HepG2 (cell line): Measurements from ENCODE around the gene NOP14. TPM values are rescaled to one million over a fixed set of nuclear protein-coding genes. Genes with fewer than 3 reads are reported as not detected.

Experiments used
- HNRNPK ChIP-seq: fragments of 200-400 bp; formaldehyde crosslinking; IDR thresholded peaks from 2 replicates; pipeline ENCODE4 v1.6.1; 2018; ENCODE audit warnings: low read length, low read depth, moderate library complexity, mild to moderate bottlenecking; ENCODE audit not compliant: poor library complexity, severe bottlenecking
- MED8 ChIP-seq: sonication (generic); formaldehyde crosslinking; IDR thresholded peaks from 2 replicates; pipeline ENCODE4 v1.8.1; 2023; ENCODE audit warnings: mild to moderate bottlenecking, missing genetic modification reagents; ENCODE audit not compliant: insufficient replicate concordance
- SMARCC2 ChIP-seq: fragments of 450-650 bp; IDR thresholded peaks from 2 replicates; pipeline ENCODE4 v1.6.1; 2017; ENCODE audit warnings: antibody characterized with exemption, mild to moderate bottlenecking
- SMYD3 ChIP-seq: sonication (generic); formaldehyde crosslinking; IDR thresholded peaks from 2 replicates; pipeline ENCODE4 v1.8.1; 2023; ENCODE audit warnings: mild to moderate bottlenecking, missing genetic modification reagents
- YY1 ChIP-seq: IDR thresholded peaks from 2 replicates; pipeline ENCODE4 v1.6.1; 2011; ENCODE audit warnings: low read length, low read depth, moderate library complexity, mild to moderate bottlenecking; ENCODE audit not compliant: insufficient read depth, insufficient replicate concordance
- ZC3H4 ChIP-seq: sonication (generic); formaldehyde crosslinking; IDR thresholded peaks from 2 replicates; pipeline ENCODE4 v1.4.0; 2020; ENCODE audit warnings: missing genetic modification reagents, borderline replicate concordance
- ZFP1 ChIP-seq: IDR thresholded peaks from 2 replicates; pipeline ENCODE4 v1.6.1; 2016
- ZFP36L1 ChIP-seq: sonication (generic); formaldehyde crosslinking; IDR thresholded peaks from 2 replicates; pipeline ENCODE4 v1.8.0; 2022; ENCODE audit warnings: mild to moderate bottlenecking, missing genetic modification reagents, moderate library complexity
- ZNF205 ChIP-seq: IDR thresholded peaks from 2 replicates; pipeline ENCODE4 v1.6.1; 2018; ENCODE audit warnings: missing biosample characterization, missing genetic modification reagents
- ZNF510 ChIP-seq: sonication (generic); formaldehyde crosslinking; IDR thresholded peaks from 2 replicates; pipeline ENCODE4 v1.4.0; 2020; ENCODE audit warnings: low read depth, mild to moderate bottlenecking, missing genetic modification reagents
- ZNF615 ChIP-seq: sonication (generic); formaldehyde crosslinking; IDR thresholded peaks from 2 replicates; pipeline ENCODE4 v1.5.0; 2020; ENCODE audit warnings: mild to moderate bottlenecking, missing genetic modification reagents, borderline replicate concordance
- ZNF619 ChIP-seq: sonication (generic); formaldehyde crosslinking; IDR thresholded peaks from 2 replicates; pipeline ENCODE4 v1.4.0; 2020; ENCODE audit warnings: mild to moderate bottlenecking, missing genetic modification reagents
- ZNF670 ChIP-seq: sonication (generic); formaldehyde crosslinking; IDR thresholded peaks from 2 replicates; pipeline ENCODE4 v1.8.0; 2022; ENCODE audit warnings: mild to moderate bottlenecking, missing genetic modification reagents, borderline replicate concordance
- ZNF746 ChIP-seq: sonication (generic); formaldehyde crosslinking; IDR thresholded peaks from 2 replicates; pipeline ENCODE4 v1.8.0; 2022; ENCODE audit warnings: mild to moderate bottlenecking, missing genetic modification reagents
- ZNF788 ChIP-seq: sonication (generic); formaldehyde crosslinking; IDR thresholded peaks from 2 replicates; pipeline ENCODE4 v1.5.0; 2020; ENCODE audit warnings: mild to moderate bottlenecking, missing genetic modification reagents, borderline replicate concordance
- polyA plus RNA-seq, 8 experiments: library from polyadenylated mRNA; depleted of rRNA in 3 of 8; stranded (reverse) in 7 of 8; unstranded in 1 of 8; fragments of >200 nt; fragmentation: Illumina TruSeq in 4 of 8; extraction: Trizol in 4 of 8; gene quantifications; 2 replicates each; pipeline versions ENCODE4 v1.2.1 to v1.2.3, GENCODE V29; 2011 to 2016; ENCODE audit warnings: low read depth in 4 of 8, missing spikeins in 1 of 8, mixed read lengths in 1 of 8; ENCODE audit not compliant: insufficient read depth in 1 of 8
- total RNA-seq, 5 experiments: library from RNA; depleted of rRNA; stranded (reverse); fragments of >200 nt; fragmentation: Illumina TruSeq; extraction: Trizol; gene quantifications; 2 replicates each; pipeline ENCODE4 v1.2.3, GENCODE V29; 2016; ENCODE audit warnings: low read depth in 1 of 5
- TF ChIP-seq, protein P1 (sequence below): sonication (generic); formaldehyde crosslinking; IDR thresholded peaks from 2 replicates; pipeline ENCODE4 v1.4.0; 2020; ENCODE audit warnings: low read depth, mild to moderate bottlenecking, missing genetic modification reagents
- TF ChIP-seq, protein P2 (sequence below): sonication (generic); formaldehyde crosslinking; IDR thresholded peaks from 2 replicates; pipeline ENCODE4 v1.5.0; 2020; ENCODE audit warnings: missing genetic modification reagents, mild to moderate bottlenecking, borderline replicate concordance
- TF ChIP-seq, protein P3 (sequence below): sonication (generic); formaldehyde crosslinking; IDR thresholded peaks from 2 replicates; pipeline ENCODE4 v1.4.0; 2020; ENCODE audit warnings: missing genetic modification reagents, borderline replicate concordance

The NOP14 gene
- total and polyA plus RNA-seq, 2 of the 13 experiments (the other 11 are each of a cell fraction or from before 2014, with no cell fraction given), result 6.9 to 47.9 TPM

DNA sequence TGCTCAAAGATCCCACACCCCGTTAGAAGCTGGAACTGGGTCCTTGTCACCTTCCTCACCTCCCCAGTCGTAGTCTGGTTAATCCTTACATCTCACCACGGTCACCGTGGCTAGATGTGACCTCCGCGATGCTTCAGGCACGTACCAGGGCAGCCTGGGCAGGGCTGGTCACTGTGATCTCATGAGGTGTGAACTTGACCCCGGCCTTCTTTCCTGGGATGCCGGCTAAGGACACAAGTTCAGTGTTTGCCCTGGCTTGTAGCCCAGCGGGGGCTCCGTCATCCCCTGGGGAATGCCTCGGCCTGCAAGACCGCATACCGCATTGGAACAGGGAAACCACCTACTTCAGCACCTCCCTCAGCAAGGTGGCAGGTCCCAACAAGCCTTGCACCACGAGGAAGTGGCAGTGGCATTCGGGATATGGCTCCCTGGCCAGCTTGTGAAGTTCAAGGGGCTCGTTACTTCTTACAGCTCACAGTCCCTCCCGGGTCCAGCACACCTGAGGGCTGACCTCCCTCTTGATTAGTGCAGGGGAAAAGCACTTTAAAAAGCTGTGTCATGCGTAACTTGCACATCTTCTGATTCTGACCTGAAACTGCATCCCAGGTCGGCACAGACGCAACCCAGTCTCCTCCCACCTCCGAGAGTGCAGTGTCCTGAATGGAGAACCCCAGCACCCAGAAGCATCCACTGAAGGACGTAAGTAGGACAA lies 25.9 kb downstream of the NOP14 start (continued):
- TF ChIP-seq, protein P1, sequence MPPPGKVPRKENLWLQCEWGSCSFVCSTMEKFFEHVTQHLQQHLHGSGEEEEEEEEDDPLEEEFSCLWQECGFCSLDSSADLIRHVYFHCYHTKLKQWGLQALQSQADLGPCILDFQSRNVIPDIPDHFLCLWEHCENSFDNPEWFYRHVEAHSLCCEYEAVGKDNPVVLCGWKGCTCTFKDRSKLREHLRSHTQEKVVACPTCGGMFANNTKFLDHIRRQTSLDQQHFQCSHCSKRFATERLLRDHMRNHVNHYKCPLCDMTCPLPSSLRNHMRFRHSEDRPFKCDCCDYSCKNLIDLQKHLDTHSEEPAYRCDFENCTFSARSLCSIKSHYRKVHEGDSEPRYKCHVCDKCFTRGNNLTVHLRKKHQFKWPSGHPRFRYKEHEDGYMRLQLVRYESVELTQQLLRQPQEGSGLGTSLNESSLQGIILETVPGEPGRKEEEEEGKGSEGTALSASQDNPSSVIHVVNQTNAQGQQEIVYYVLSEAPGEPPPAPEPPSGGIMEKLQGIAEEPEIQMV, result no peak
- TF ChIP-seq ZNF670 (CRISPR knock-in tag) (peak; percentile 74; the same call in 1 of the 2 replicates), MED8 (CRISPR knock-in tag) (no peak), HNRNPK (no peak), ZFP1 (no peak), ZFP36L1 (0 out of 2 replicates have a peak, but pooled peaks have one; percentile 48), ZNF510 (CRISPR knock-in tag) (no peak), ZC3H4 (CRISPR knock-in tag) (no peak; the same call in 1 of the 2 replicates), ZNF619 (CRISPR knock-in tag) (0 out of 2 replicates have a peak, but pooled peaks have one; percentile 35), ZNF746 (CRISPR knock-in tag) (no peak; the same call in 1 of the 2 replicates), ZNF615 (no peak), YY1 (no peak), SMARCC2 (no peak), ZNF205 (CRISPR knock-in tag) (peak; percentile 78), SMYD3 (CRISPR knock-in tag) (0 out of 2 replicates have a peak, but pooled peaks have one; percentile 36), ZNF788 (CRISPR knock-in tag) (peak; percentile 92; the same call in 1 of the 2 replicates)
- TF ChIP-seq, protein P2, sequence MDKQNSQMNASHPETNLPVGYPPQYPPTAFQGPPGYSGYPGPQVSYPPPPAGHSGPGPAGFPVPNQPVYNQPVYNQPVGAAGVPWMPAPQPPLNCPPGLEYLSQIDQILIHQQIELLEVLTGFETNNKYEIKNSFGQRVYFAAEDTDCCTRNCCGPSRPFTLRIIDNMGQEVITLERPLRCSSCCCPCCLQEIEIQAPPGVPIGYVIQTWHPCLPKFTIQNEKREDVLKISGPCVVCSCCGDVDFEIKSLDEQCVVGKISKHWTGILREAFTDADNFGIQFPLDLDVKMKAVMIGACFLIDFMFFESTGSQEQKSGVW (CRISPR knock-in tag), result 0 out of 2 replicates have a peak, but pooled peaks have one; percentile 9
- TF ChIP-seq, protein P3, sequence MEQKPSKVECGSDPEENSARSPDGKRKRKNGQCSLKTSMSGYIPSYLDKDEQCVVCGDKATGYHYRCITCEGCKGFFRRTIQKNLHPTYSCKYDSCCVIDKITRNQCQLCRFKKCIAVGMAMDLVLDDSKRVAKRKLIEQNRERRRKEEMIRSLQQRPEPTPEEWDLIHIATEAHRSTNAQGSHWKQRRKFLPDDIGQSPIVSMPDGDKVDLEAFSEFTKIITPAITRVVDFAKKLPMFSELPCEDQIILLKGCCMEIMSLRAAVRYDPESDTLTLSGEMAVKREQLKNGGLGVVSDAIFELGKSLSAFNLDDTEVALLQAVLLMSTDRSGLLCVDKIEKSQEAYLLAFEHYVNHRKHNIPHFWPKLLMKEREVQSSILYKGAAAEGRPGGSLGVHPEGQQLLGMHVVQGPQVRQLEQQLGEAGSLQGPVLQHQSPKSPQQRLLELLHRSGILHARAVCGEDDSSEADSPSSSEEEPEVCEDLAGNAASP, result peak; percentile 98
